Adrenal gland (tissue), 12 donors: ENCODE measurements around the gene TCF15. TPM values are rescaled to one million over a fixed set of nuclear protein-coding genes. Genes with fewer than 3 reads are reported as not detected.

ENCODE experiments used
- DNase-seq, 7 donors: peaks; one replicate each; pipeline ENCODE4 v3.0.0-alpha.2; 2019 to 2020
- H3K27ac ChIP-seq, 5 donors: fragments of 200-600 bp; sonication (generic) in 4 of 5; 1 replicate in 3 of 5; 2 replicates in 2 of 5; pipeline versions ENCODE4 v1.5.1 to v1.8.0; 2016 to 2020; ENCODE audit warnings: mild to moderate bottlenecking in 1 of 5
- H3K27me3 ChIP-seq: fragments of 200-600 bp; 2 replicates; pipeline ENCODE4 v1.8.0; 2021
- H3K36me3 ChIP-seq, 2 donors: fragments of 200-600 bp; replicated peaks in 1 of 2; 1 replicate in 1 of 2; 2 replicates in 1 of 2; pipeline versions ENCODE4 v1.5.1 to v1.8.0; 2018 to 2022
- H3K4me1 ChIP-seq, 2 donors: fragments of 200-600 bp; replicated peaks in 1 of 2; 1 replicate in 1 of 2; 2 replicates in 1 of 2; pipeline versions ENCODE4 v1.5.1 to v1.8.0; 2018 to 2021
- H3K4me3 ChIP-seq, 4 donors: fragments of 200-600 bp; sonication (generic) in 3 of 4; one replicate each; pipeline ENCODE4 v1.5.1; 2016 to 2018
- H3K9me3 ChIP-seq, 3 donors: fragments of 200-600 bp; sonication (generic) in 1 of 3; replicated peaks in 1 of 3; 1 replicate in 2 of 3; 2 replicates in 1 of 3; pipeline versions ENCODE4 v1.5.1 to v1.8.0; 2016 to 2021
- CTCF ChIP-seq, 6 experiments: fragments of 450-650 bp in 4 of 6; fragments of 200-600 bp in 2 of 6; sonication (generic) in 1 of 6; IDR thresholded peaks; 1 replicate in 5 of 6; 2 replicates in 1 of 6; pipeline versions ENCODE4 v1.5.1 to v1.8.0; 2016 to 2021; ENCODE audit warnings: antibody characterized with exemption in 6 of 6, mild to moderate bottlenecking in 2 of 6, moderate library complexity in 1 of 6
- POLR2A ChIP-seq, 2 donors: fragments of 450-650 bp; IDR thresholded peaks; one replicate each; pipeline ENCODE4 v1.6.1; 2017; ENCODE audit warnings: antibody characterized with exemption in 2 of 2, mild to moderate bottlenecking in 2 of 2, moderate library complexity in 1 of 2
- WGBS, 4 donors: extraction: QIAGEN DNeasy Blood & Tissue Kit in 2 of 4; methylation state at CpG; one replicate each; pipeline versions ENCODE4 v1.1.5 to v1.1.7; 2013 to 2017; 5-methylcytosine and 5-hydroxymethylcytosine counted together
- intact Hi-C, 2 donors: fragments of 100-400 bp; cut with DNase I; formaldehyde crosslinking; loops; one replicate each; pipeline versions ENCODE4 v1.14.1 to v1.15.0; 2022 to 2023
- polyA plus RNA-seq, 3 donors: library from polyadenylated mRNA; stranded (reverse); fragments of 200-250 nt in 2 of 3; fragments of 350-450 nt in 1 of 3; fragmentation: Illumina TruSeq in 1 of 3; extraction: RNeasy Lipid Tissue Mini Kit (QIAGEN cat#74804) in 1 of 3; gene quantifications; one replicate each; pipeline ENCODE4 v1.2.3, GENCODE V29; 2013 to 2014
- total RNA-seq, 9 donors: library from RNA; depleted of rRNA in 4 of 9; stranded (reverse); fragments of >200 nt in 4 of 9; fragments of 120-200 nt in 1 of 9; fragmentation: NEBNext Ultra II Directional in 1 of 9; extraction: Animal tissue kit (Norgen Biotek cat#: 25700) in 1 of 9; gene quantifications; one replicate each; pipeline versions ENCODE4 v1.1.0 to v1.2.4, GENCODE V29; 2013 to 2023
- donor health status: healthy with polysubstance abuse.
- donor health status: Bipolar disorder and iron deficiency.
- donor health status: DM: yes; HTN: yes; CAD: no.
- donor health status: DM: no; HTN: no; CAD: no.
- donor health status: DM: no; HTN: no; CAD: no.
- donor health status: DM: yes; HTN: yes; CAD: no.

Gene TCF15
- total and polyA plus RNA-seq, 12 donors, result 0.31 to 3.0 (median 0.96) TPM

DNA sequence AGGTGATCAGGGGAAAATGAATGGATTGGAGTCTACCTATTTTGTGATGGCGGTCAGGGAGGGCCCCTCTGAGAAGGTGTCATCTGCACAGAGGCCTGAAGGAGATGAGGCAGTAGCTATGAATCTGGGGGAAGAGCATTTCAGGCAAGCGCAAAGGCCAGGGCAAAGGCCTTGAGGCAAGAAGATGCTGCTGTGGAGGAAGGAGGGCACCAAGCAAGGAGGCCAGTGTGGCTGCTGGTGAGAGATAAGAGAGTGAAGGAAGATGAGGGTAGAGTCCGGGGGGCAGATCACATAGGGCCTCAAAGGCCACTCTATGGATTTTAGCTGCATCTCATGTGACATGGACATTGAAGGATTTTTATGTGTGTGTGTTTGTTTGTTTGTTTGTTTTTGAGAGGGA lies 45.9 kb downstream of the TCF15 start:
- DNase-seq, result no peak
- H3K36me3 ChIP-seq, result no peaks in the 10 kb centered on the region
- H3K4me1 ChIP-seq, result no peaks in the 10 kb centered on the region
- TF ChIP-seq CTCF (IDR thresholded peaks at IDR 0.05) (no peak), POLR2A (IDR thresholded peaks at IDR 0.05) (no peak)
- intact Hi-C loops, result loop anchor here (2.0 to 5.0 kb wide), 4 partner anchors 78 to 173 kb away; no protein-coding TSS in a partner anchor
- H3K4me3 ChIP-seq, result no peak overlapping the region
- H3K27me3 ChIP-seq, result peaks cover 13% of the 10 kb centered on the region
- no peaks in the 10 kb centered on the region for H3K9me3 ChIP-seq
- 87 to 94% (median 94%) methylated on average over 3 of the region's 3 CpGs for WGBS, 4 donors
- H3K27ac ChIP-seq, result no peak overlapping the region

GRCh38 chr20:563187-563586 lies 46.9 kb downstream of the TCF15 start:
- DNase-seq, result no peak
- H3K27me3 ChIP-seq, result peaks cover 13% of the 10 kb centered on the region
- H3K27ac ChIP-seq, result no peak overlapping the region
- WGBS, 4 donors, result 68 to 88% (median 80%) methylated on average over 4 to 5 of the region's 5 CpGs
- no peaks in the 10 kb centered on the region for H3K36me3 ChIP-seq
- no peak for TF ChIP-seq POLR2A (IDR thresholded peaks at IDR 0.05)
- no peak for TF ChIP-seq CTCF (IDR thresholded peaks at IDR 0.05)
- H3K4me3 ChIP-seq, result no peak overlapping the region
- no peaks in the 10 kb centered on the region for H3K9me3 ChIP-seq
- H3K4me1 ChIP-seq, result no peaks in the 10 kb centered on the region
- intact Hi-C loops, result loop anchor here (5.0 kb wide), 3 partner anchors 79 to 174 kb away; no protein-coding TSS in a partner anchor

- DNase-seq, result no peak
- H3K27ac ChIP-seq, result no peak overlapping the region
- H3K36me3 ChIP-seq, result no peaks in the 10 kb centered on the region
- no peaks in the 10 kb centered on the region for H3K4me1 ChIP-seq
- intact Hi-C loops, result loop anchor here (5.0 kb wide), 3 partner anchors 80 to 175 kb away; no protein-coding TSS in a partner anchor
- TF ChIP-seq POLR2A (IDR thresholded peaks at IDR 0.05) (no peak), CTCF (IDR thresholded peaks at IDR 0.05) (no peak)
- no peaks in the 10 kb centered on the region for H3K9me3 ChIP-seq
- WGBS, 4 donors, result 66 to 72% (median 69%) methylated on average over 3 to 5 of the region's 5 CpGs
- no peak overlapping the region for H3K4me3 ChIP-seq
- H3K27me3 ChIP-seq, result peaks cover 6% of the 10 kb centered on the region
These were observed 47.7 kb downstream of the TCF15 start for GRCh38 chr20:562232-562897.

DNA sequence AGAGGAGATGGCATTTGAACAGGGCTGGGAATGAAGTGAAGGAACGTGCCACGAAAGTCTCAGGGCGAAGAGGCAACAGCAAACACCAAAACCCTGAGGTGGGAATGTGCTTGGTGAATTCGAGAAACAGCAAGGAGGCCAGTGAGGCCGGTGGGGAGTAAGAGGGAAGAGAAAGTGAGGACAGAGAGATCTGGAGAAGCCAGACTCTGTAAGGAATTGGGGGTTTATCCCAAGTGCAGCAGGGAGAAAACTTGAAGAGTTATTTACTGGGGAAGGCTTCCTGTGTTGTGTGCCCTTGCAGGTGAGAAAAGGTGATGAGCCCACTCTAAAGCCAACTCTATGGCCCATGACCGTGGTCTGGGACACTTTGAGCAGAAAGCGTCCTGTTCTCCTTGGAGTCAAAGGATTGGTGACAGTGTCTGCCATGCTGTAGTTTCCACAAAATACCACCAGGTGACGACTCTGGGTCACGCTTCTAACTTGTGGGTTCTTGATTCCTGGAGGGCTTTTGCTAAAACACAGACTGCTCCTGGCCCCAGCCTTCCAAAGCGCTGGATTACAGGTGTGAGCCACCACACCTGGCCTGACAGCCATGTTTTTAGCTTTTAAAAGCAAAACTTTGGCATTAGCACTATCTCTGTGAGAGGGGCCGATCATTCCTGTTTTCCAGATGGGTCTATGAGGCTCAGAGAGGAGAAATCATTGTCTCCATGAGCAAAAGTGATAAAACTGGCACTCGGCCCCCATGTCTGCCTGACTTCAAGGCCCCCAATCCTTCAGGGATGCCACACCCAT lies 48.5 kb downstream of the TCF15 start:
- Histone ChIP-seq H3K9me3 (no peaks in the 10 kb centered on the region), H3K4me1 (no peaks in the 10 kb centered on the region), H3K27ac (no peak overlapping the region), H3K4me3 (no peak overlapping the region), H3K27me3 (no peaks in the 10 kb centered on the region), H3K36me3 (no peaks in the 10 kb centered on the region)
- DNase-seq, result peak; percentile 62 to 91 (median 75)
- WGBS, 4 donors, result 25 to 36% (median 29%) methylated on average over 9 to 12 of the region's 12 CpGs
- TF ChIP-seq POLR2A (IDR thresholded peaks at IDR 0.05) (no peak), CTCF (IDR thresholded peaks at IDR 0.05) (peak; percentile 97 to 99 (median 99))
- intact Hi-C loops, result loop anchor here (5.0 kb wide), 3 partner anchors 81 to 176 kb away; no protein-coding TSS in a partner anchor
